Thyroid gland (tissue), 4 donors: Measurements from ENCODE around the gene SLIT2. TPM values are rescaled to one million over a fixed set of nuclear protein-coding genes. Genes with fewer than 3 reads are reported as not detected.

Experiments
- DNase-seq, 2 donors: peaks; one replicate each; pipeline ENCODE4 v3.0.0-alpha.2; 2019
- H3K27ac ChIP-seq, 3 donors: fragments of 200-600 bp; sonication (generic); 1 replicate in 2 of 3; 2 replicates in 1 of 3; pipeline ENCODE4 v1.5.1; 2016 to 2019; ENCODE audit warnings: mild to moderate bottlenecking in 1 of 3, moderate library complexity in 1 of 3
- H3K27me3 ChIP-seq: fragments of 200-600 bp; sonication (generic); one replicate; pipeline ENCODE4 v1.5.1; 2019
- H3K36me3 ChIP-seq, 2 donors: fragments of 200-600 bp; sonication (generic); one replicate each; pipeline ENCODE4 v1.5.1; 2016 to 2019
- H3K4me1 ChIP-seq, 2 donors: fragments of 200-600 bp; sonication (generic); one replicate each; pipeline ENCODE4 v1.5.1; 2017 to 2019
- H3K4me3 ChIP-seq, 3 donors: fragments of 200-600 bp; sonication (generic); replicated peaks in 1 of 3; 1 replicate in 2 of 3; 2 replicates in 1 of 3; pipeline ENCODE4 v1.5.1; 2016; ENCODE audit warnings: mild to moderate bottlenecking in 1 of 3
- H3K9me3 ChIP-seq: fragments of 200-600 bp; sonication (generic); one replicate; pipeline ENCODE4 v1.5.1; 2017
- POLR2A ChIP-seq, 2 donors: fragments of 450-650 bp; IDR thresholded peaks; one replicate each; pipeline ENCODE4 v1.6.1; 2017; ENCODE audit warnings: antibody characterized with exemption in 2 of 2, mild to moderate bottlenecking in 2 of 2, moderate library complexity in 1 of 2
- WGBS, 2 donors: methylation state at CpG; one replicate each; pipeline ENCODE4 v1.1.5; 2017; 5-methylcytosine and 5-hydroxymethylcytosine counted together
- intact Hi-C: fragments of 100-400 bp; cut with DNase I; formaldehyde crosslinking; loops from one replicate; pipeline ENCODE4 v1.15.1; 2023
- total RNA-seq, 4 donors: library from RNA; depleted of rRNA; stranded (reverse); fragments of >200 nt; gene quantifications; one replicate each; pipeline ENCODE4 v1.2.3, GENCODE V29; 2016
- TF ChIP-seq, protein P1 (sequence below), 6 experiments: fragments of 200-600 bp in 3 of 6; fragments of 450-650 bp in 3 of 6; sonication (generic) in 3 of 6; IDR thresholded peaks; one replicate each; pipeline ENCODE4 v1.5.1; 2016 to 2019; ENCODE audit warnings: antibody characterized with exemption in 6 of 6, mild to moderate bottlenecking in 2 of 6, inconsistent platforms in 1 of 6, moderate library complexity in 1 of 6

SLIT2 gene
- total RNA-seq, 4 donors from 2014 or later, result 13.7 to 23.9 (median 17.1) TPM

DNA sequence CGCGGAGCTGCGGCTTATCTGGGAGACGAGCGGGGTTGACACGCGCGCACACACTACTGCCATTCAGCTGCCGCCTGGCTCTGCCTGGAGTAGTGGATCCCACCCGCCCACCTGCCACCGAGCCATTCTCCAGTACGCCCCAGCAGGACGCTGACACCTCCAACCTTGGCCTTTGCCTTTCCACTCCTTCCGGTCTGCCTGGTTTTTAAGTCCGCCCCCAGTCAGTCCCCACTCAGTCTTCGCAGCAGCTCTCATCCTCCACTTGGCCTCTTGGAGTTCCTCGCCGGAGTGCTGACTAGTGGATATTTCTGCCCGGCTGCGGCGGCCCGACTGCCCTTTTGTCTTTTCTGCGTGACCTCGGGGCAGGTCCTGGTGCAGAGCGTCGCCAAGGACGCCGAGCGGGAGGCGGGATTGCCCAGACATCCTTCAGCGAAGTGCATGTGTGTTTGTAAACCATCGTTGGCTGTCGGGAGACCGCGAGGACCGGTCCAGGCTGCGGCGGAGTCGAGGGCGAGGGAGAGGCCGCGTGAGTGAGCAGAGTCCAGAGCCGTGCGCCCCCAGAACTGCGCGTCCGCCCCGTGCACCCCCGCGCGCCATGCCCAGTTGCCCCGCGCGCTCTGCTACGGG is 1.1 kb downstream of the SLIT2 start:
- intact Hi-C loops, result no loop called here
- Histone ChIP-seq H3K4me1 (peaks cover 3 to 29% of the 10 kb centered on the region in 2 donors), H3K4me3 (peak overlapping the region; percentile 22 to 71 (median 56)), H3K9me3 (no peaks in the 10 kb centered on the region), H3K27me3 (no peaks in the 10 kb centered on the region), H3K27ac (peak overlapping the region in 2 of 3 donors; percentile 29 to 30), H3K36me3 (no peaks in the 10 kb centered on the region)
- TF ChIP-seq POLR2A (IDR thresholded peaks at IDR 0.05), result peak in 1 of 2 donors; percentile 24
- TF ChIP-seq, protein P1, sequence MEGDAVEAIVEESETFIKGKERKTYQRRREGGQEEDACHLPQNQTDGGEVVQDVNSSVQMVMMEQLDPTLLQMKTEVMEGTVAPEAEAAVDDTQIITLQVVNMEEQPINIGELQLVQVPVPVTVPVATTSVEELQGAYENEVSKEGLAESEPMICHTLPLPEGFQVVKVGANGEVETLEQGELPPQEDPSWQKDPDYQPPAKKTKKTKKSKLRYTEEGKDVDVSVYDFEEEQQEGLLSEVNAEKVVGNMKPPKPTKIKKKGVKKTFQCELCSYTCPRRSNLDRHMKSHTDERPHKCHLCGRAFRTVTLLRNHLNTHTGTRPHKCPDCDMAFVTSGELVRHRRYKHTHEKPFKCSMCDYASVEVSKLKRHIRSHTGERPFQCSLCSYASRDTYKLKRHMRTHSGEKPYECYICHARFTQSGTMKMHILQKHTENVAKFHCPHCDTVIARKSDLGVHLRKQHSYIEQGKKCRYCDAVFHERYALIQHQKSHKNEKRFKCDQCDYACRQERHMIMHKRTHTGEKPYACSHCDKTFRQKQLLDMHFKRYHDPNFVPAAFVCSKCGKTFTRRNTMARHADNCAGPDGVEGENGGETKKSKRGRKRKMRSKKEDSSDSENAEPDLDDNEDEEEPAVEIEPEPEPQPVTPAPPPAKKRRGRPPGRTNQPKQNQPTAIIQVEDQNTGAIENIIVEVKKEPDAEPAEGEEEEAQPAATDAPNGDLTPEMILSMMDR (IDR thresholded peaks at IDR 0.05), result no peak
- 2% methylated on average over 38 to 43 of the region's 55 CpGs for WGBS, 2 donors
- DNase-seq, result peak; percentile 34 to 36

DNA sequence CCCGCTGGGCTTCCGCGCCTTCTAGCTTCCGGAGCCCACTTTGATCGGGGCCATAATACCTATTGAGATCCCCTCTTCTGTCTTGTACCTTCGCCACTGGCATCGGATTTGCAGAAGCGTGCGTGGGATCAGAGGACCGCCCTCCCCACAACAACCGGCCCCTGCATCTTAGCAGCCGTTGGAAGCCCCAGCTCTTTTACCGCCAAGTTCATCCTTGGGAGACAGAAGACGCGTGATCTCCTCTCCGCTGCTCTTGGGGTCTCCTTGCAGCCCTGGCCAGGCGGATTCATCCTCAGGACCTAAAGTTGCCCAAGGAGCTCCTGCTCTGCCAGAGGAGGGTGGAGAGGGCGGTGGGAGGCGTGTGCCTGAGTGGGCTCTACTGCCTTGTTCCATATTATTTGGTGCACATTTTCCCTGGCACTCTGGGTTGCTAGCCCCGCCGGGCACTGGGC is 1.6 kb downstream of the SLIT2 start:
- no peak for DNase-seq
- peaks cover 3 to 29% of the 10 kb centered on the region in 2 donors for H3K4me1 ChIP-seq
- peak overlapping the region; percentile 22 to 71 (median 56) for H3K4me3 ChIP-seq
- H3K9me3 ChIP-seq, result no peaks in the 10 kb centered on the region
- intact Hi-C loops, result no loop called here
- no peaks in the 10 kb centered on the region for H3K27me3 ChIP-seq
- 1% methylated on average over 16 to 21 of the region's 21 CpGs for WGBS, 2 donors
- TF ChIP-seq, protein P1 (IDR thresholded peaks at IDR 0.05), result no peak
- TF ChIP-seq POLR2A (IDR thresholded peaks at IDR 0.05), result no peak
- peak overlapping the region in 1 of 3 donors; percentile 57 for H3K27ac ChIP-seq
- no peaks in the 10 kb centered on the region for H3K36me3 ChIP-seq

DNA sequence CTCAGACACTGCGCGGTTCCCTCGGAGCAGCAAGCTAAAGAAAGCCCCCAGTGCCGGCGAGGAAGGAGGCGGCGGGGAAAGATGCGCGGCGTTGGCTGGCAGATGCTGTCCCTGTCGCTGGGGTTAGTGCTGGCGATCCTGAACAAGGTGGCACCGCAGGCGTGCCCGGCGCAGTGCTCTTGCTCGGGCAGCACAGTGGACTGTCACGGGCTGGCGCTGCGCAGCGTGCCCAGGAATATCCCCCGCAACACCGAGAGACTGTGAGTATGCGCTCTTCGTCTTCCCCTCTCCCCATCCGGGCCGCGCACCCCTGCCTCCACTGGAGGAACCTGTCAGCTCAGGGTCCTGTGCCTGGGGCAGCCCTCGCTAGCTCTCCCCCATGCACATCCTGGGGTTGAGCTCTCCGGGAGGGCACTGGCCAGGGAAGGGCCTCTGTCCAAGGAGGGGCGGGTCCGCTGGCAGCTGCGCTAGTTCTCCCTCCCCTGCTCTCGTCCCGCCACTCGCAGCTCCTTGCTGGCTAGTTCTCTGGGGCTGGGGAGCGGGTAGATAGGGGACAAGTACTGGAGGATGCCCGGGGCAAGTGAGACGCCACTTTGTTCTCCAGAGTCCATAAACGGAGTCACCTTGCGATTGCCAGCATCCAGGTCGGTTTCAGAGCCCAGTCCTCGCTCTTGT is 2.2 kb downstream of the SLIT2 start:
- peak overlapping the region in 1 of 3 donors; percentile 57 for H3K27ac ChIP-seq
- no peaks in the 10 kb centered on the region for H3K36me3 ChIP-seq
- 1% methylated on average over 28 to 32 of the region's 43 CpGs for WGBS, 2 donors
- no peak for TF ChIP-seq POLR2A (IDR thresholded peaks at IDR 0.05)
- TF ChIP-seq, protein P1 (IDR thresholded peaks at IDR 0.05), result no peak
- intact Hi-C loops, result no loop called here
- DNase-seq, result peak; percentile 20 to 26
- no peaks in the 10 kb centered on the region for H3K9me3 ChIP-seq
- no peaks in the 10 kb centered on the region for H3K27me3 ChIP-seq
- peak overlapping the region in 2 of 3 donors; percentile 40 to 56 for H3K4me3 ChIP-seq
- H3K4me1 ChIP-seq, result peaks cover 3 to 29% of the 10 kb centered on the region in 2 donors

DNA sequence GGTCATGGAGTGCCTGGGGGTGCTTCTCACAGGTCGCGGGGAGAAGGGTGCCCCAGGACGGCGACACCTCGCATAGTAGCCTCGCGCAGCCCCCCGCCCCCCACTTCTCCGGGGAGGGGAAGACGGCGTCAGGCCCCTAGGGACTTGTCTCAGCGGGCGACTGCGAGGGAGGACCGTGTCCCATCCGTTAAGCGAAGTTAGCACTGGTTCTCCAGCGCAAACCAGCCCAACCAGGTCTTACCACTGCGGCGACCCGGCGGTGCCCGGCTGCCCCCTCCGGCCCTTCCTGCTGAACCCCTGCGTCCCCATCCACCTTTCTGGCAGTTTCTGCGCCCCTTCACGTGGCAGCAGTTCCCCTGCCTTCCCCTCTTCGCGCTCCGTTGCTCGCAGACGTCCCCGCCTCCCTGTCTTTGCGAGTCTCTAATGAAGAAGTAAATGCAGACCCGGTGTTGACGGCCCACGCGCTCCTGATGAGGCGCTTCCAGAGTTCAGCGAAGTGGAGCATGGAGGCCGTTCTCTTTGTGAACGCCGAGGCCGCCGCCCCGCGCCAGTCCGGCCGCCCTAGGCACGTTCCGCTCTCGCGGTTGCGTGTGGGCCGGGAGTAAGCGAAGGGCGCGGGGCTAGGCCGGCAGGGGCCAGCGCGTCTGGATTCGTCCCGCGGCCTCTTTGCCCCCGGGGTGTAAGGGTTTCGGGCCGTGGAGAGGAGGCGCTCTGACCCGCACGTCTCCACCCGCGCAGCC is 3.0 kb downstream of the SLIT2 start:
- WGBS, 2 donors, result 2 to 4% methylated on average over 31 to 36 of the region's 72 CpGs
- intact Hi-C loops, result no loop called here
- peaks cover 5 to 29% of the 10 kb centered on the region in 2 donors for H3K4me1 ChIP-seq

More for the DNA sequence above, 3.0 kb downstream of the SLIT2 start:
- no peaks in the 10 kb centered on the region for H3K9me3 ChIP-seq
- H3K36me3 ChIP-seq, result no peaks in the 10 kb centered on the region
- TF ChIP-seq, protein P1 (IDR thresholded peaks at IDR 0.05), result no peak
- peak overlapping the region in 2 of 3 donors; percentile 40 to 56 for H3K4me3 ChIP-seq
- DNase-seq, result peak; percentile 34 to 42
- peak overlapping the region in 1 of 3 donors; percentile 57 for H3K27ac ChIP-seq
- H3K27me3 ChIP-seq, result no peaks in the 10 kb centered on the region
